ENCODE results near the gene RASSF6.
"Not testable (repeated sequence)": the region's sequence is repeated elsewhere in the genome, so short reads cannot be mapped to it uniquely, and the experiment has no call there.

RASSF6 gene

DNA sequence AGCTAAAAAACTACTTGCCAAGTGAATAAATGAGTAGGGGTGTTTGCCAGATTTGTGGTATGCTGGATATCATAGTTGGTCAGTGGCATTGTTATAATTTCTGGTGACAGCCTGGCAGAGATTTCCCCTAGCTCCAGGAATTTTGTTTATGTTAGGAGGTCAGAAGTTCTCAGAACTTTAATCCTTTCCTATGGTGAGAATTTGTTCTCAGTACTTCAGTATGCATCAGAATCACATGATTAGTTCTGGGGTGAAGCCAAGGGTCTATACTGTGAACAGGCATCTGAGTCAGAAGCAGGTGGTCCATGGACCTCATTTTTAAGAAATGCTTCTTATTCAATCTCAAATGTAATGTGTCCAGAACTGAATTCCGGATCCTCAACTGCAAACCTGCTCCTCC lies 10.5 kb downstream of the RASSF6 start:
- no peak for DNase-seq

DNA sequence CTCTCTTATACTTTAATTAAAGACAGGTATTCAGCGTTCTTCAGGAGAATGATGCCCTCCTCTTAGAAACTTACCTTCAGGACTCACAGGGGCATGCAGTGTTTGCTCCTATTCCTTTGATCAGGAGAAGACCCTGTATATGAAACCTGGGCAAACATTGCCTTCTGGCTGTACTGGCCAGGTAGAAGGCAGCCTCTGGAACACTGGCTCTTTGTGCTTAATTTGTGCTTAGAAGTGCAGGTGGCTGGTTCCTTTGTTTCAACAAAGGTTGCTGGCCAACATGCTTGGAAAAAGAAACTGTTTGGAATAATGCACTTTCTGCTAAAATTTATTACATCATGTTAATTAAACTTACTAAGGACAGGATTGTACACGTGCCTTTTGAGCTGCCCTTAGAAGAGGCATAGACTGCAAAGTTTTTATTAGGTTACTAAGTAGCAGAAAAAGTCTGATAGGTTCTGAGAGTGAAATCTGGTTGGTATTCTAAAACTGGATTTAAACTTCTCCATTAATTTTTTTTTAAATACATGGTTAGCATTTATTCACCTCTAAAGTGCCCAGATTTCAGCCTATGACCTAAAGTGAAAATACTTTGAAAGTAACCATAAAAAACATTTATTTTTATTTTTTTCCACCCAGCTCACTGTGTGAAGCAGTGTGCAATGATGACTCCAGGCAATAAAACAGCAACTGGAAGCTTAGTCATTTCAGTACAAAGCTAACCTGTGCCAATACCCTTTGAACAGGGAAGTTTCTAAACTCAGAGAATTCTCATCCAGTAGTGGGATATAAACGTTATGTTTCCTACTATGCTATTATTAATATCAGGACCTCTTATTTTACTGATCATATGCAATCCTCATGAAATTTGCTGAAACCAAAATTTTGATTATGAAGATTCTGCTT lies 11.3 kb downstream of the RASSF6 start:
- no peak for DNase-seq

DNA sequence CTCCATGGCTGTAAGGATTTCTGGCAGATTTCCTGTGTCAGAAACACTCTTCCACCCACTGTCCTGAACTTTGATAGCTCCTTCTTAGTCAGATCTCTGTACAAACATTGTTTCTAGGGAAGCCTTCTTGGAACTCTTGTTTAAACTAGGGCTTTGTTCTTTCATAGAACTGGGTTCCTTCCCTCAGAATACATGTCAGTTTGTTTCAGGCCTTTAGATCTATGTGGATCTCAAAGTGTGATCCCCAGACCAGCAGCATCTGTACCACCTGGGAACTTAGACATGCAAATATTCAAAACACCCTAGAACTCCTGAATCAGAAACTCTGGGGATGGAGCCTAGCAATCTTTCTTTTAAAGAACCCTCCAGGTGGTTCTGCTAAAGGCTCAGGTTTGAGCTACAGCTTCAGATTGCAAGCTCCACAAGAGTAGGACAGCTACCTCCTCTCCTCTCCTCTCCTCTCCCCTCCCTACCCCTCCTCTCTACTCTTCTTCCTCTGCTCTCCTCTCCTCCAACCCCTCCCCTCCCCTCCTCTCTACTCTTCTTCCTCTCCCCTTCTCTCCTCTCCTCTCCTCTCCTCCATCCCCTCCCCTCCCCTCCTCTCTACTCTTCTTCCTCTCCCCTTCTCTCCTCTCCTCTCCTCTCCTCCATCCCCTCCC lies 12.7 kb downstream of the RASSF6 start:
- DNase-seq: no peak

DNA sequence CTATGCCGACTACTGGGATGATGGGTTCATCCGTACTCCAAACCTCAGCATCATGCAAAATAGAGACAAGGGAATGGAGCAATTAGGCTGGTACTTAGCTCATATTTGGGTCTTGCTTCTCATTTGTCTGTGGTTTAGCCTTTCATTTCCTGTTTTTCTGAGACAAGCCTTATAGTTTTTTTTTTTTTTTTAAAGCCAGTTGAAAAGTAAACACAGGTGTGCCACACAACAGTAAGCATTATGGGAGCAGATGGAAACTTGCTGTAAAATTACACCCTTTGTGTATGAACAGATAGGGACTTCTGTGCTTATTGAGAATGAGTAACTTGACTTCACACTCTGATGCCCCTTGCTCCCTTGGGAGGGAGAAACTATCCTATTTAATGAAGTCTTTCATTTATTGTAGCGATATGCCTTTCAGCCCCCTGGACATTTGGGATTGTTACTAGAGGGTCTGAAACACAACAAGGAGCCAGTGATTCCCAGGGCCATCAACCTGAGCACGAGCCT lies 13.7 kb downstream of the RASSF6 start:
- DNase-seq: no peak

DNA sequence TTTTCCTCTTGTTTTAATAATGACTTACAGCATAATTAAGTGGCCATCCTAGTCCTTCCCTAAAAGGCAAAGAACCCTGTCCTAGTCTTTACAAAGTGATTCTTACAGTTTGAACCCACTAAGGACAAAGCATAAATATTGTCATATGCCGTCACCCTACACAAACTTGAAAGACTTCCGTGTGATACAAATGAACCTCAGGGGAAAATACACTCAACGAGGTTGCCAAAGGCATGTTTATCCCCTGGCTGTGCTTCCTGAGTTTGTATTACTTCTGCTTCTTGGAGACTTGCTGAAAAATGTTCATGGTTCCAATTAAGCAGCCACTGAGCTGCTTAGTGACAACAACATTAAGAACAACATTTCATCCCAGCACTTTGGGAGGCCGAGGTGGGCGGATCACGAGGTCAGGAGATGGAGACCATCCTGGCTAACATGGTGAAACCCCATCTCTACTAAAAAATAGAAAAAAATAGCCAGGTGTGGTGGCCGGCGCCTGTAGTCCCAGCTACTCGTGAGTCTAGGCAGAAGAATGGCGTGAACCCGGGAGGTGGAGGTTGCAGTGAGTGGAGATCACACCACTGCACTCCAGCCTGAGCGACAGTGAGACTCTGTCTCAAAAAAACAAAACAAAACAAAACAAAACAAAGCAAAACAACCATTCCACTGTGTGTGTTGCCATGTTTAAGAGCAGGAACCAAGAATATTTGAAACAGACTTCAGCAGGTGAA lies 16.2 kb downstream of the RASSF6 start:
- DNase-seq: no peak

DNA sequence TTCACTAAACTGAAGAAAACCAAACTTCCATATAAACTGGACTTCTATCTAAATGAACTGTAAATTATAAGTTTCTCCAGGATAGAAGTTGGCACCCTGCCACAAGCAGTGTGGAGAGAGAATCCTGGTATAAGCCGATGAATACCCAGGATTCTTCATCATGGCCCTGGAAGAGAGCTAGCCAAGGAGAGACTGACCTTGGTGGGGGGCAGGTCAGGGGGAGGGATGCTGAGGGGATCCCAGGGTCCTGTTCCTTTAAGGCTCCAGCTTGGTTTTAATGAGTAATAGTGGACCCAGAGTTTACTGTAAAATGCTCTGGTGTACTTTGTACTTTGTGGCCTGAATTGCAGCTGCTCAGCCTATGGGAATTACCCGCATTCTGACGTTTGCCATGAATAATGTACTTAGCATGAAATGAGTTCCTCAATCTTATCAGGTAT lies 16.9 kb downstream of the RASSF6 start:
- DNase-seq: no peak

DNA sequence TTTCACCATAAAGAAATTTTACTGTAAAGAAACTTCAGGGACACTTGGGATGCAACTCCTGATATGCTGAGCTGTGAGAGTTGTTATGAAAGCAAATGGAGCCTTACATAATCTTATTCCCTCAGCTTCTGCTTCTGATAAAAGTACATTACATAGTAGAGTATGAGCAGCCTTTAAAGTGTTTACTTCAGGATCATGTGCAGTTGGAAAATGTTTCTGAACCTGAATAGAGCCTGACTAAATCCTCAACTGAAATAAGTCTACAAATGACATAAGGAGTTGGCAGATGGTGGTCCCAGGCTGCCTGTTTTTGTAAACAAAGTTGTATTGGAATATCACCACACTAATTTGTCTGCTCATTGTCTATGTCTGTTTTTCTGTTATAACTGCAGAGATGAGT lies 19.3 kb downstream of the RASSF6 start:
- DNase-seq: no peak

DNA sequence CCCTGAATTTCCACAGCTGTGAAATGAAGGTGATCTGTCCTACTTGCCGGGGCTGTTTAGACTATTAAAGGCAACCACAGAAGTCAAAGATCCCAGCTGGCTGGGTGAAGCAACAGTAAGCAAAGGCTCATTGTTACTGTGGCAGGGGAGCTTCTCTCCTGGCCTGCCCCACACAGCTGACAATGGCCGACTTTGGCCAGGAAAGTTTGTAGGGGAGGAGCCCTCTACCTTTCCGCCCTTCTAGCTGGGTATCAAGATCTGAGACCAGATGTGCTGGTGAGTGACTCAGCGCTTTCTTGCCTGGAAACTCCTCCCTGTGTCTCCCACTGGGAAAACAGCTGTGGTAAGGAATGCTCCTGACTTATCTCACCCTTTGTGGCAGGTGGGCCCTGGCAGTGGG lies 21.1 kb downstream of the RASSF6 start:
- DNase-seq: no peak

DNA sequence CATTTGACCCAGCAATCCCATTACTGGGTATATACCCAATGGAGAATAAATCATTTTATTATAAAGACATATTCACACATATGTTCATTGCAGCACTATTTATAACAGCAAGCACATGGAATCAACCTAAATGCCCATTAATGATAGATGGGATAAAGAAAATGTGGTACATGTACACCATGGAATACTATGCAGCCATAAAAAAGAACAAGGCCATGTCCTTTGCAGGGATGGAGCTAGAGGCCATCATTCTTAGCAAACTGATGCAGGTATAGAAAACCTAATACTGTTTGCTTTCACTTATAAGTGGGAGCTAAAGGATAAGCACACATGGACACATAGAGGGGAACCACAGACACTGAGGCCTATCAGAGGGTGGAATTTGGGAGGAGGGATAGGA lies 22.6 kb downstream of the RASSF6 start:
- no peak for DNase-seq

DNA sequence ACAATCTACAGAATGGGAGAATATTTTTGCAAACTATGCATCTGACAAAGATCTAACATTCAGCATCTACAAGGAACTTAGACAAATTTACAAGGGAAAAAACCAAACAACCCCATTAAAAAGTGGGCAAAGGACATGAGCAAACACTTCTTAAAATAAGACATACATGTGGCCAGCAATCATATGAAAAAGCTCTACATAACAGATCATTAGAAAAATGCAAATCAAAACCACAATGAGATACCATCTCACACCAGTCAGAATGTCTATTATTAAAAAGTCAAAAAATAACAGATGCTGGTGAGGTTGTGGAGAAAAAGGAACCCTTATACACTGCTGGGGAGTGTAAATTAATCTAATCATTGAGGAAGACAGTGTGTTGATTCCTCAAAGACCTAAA lies 23.1 kb downstream of the RASSF6 start:
- not testable (repeated sequence) for DNase-seq

DNA sequence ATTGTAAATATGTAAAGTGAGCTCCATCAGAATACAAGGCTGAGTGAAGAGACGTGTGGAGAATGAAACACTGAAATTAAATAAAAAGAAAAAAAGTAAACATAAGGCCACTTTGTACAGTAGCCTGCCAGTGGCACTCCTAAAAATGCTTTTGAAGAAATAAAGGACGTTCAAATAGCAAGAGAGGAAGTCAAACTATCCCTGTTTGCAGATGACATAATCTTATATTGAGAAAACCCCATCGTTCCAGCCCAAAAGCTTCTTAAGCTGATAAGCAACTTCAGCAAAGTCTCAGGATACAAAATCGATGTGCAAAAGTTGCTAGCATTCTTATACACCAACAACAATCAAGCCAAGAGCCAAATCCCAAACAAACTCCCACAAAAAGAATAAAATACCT lies 24.2 kb downstream of the RASSF6 start:
- DNase-seq: no peak

DNA sequence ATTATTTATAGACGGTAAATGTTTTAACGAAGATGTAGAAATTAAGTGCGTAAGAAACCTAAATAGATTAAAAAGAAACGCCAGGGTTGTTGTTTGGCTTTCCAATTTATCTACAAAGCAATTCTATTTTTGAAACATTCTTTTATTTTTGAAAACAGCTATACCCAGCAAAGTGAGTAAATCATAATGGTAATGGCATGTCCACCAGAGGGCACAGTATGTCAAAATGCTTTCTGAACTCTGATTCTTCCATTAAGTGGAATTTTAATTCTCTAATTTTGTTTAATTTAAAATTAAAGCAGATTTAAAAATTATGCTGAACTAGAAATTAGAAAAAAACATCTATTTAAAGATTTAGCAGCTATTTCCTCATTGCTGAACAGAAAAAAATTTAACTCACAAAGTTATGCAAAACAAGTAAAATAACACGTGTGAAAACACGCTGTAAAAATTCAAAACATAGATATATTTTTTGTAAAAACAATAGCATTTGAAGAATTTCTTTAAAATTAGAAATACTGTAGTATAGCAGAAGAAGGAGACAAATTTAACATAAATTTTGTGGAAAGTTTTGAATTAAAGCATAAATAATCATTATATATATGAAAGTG lies 26.5 kb downstream of the RASSF6 start:
- no peak for DNase-seq

DNA sequence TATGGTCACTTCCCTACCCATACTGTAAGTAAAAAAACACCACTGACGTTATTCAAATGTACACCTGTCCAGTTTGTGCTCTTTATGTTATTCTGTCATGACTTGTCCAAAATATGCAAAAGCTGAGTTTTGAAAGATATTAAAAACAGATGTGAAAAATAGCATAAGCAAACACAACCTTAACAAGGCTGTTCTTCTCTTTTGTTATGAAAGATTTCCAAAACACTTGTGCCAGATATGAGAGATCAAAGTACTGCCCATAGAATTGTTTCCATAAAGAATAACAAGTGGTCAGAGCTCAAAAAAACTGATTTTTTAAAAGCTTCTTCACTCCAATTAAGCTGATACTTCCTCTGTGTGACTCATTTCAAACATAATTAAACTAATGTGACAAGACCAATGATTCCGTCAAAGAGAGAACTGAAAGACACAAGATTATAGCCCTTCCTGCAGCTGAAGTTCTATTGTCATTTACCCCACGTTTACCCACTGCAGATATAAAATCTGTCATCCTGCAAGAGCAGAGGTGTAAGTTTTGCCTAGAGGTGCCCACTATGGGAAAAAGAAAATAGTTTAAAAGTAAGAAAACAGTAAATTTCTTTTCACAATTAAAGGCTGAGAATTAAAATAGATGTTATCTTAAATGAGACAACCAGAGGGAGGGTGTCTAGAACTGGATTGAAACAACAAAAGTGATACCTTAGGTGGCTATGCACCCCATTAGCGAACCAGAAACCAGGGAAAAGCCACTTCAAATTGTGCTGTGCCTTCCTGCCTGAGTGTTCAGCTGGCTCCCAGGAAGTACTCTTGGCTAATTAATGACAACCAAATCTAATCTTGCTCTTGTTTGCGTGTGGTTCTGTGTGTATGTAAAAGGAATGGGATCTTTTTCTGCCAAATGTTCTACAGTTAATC lies 30.1 kb downstream of the RASSF6 start:
- DNase-seq: no peak

DNA sequence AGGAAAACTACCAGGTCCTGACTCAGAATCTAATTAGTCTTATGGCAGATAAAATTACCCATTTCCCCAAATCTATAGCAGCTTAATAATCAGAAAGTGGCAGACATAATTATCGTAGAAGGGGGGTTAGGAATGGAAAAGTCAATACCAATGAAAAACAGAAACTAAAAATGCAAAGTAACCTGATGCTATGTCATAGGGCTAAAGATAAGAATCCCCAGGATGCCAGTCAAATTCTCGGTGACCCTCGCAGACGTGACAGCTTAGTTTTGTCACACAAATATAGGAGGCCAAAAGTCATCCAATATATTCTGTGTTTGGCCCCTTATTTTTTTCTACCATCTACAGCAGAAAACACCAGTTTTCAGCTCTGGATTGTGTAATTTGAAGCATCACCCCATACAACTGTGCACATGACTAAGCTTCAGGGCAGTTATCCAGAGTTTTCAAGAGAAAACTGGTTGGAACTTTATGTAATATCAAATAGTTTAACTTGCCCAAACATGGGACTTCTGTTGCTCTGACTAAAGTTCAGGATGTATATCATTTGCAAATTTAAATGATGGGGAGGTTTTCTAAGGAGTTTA lies 30.9 kb downstream of the RASSF6 start:
- no peak for DNase-seq

DNA sequence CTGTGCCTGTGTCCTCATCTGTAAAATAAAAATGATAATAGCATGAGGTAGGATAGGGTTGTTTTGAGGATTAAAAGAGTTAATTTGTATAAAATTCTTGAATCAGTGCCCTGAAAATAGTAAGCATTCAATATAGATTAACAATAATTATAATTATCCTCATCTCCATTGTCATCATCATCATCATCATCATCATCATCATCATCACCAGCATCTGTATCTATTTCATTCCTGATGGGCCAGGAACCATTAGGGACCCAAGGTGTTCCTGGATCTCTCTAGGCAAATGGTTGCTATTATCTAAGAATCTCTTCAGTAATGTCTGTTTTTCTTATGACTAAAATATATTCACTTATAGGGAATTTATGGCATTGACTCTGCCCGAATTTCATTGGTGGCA lies 31.6 kb downstream of the RASSF6 start:
- DNase-seq: no peak

DNA sequence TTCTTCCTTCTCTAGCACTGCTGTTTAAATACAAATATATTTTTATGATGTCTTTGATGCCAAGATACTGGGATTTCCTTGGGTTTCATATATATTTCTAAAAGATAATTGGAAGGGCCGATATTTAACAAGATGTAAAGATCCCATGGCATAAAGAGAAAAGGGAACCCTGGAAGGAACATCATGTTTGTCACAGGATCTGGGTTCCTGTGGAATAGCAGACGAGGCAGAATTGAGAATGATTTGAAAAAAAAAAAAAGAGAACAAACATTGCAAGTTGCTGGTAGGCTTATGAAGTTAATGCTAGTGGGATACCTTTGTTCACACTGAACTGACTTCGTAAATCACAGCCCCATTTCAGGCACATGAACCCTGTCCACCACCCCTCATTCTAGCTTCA lies 33.6 kb downstream of the RASSF6 start:
- no peak for DNase-seq

DNA sequence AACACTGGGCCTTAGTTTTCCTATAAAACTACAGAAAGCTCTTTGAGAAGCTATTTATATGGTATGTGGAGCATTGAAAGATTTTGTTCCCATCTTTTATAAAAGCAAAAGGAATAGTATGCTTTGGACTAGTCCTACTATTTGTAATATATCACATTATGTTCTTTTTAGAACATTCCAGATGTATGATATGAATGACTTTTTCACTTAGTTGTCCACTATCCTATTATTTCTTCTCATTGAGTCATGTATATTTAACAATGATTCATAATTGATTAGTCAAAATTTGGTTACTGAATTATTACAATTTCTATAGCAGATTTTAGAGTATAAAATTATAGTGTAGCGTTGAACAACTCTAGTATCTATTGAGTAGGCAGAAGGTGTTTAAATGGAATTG lies 34.2 kb downstream of the RASSF6 start:
- no peak for DNase-seq

DNA sequence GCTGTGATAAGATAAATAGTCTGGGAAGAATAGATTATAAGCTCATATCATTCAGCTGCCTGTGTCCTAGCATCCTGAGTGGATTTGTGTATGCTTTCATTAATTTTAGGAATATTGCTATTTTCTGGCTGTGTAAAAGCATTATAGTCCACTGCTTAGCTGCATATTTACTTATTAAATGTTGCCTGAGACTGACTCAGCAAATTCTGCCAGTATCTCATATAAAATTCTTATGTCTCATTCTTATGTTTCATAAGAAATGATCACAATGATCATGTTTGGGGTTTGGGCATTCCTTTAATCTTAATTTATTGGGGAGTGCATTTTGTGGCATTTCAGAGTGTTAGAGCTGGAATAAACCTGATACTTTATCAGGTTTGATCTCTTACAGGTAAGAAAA lies 34.9 kb downstream of the RASSF6 start:
- no peak for DNase-seq

DNA sequence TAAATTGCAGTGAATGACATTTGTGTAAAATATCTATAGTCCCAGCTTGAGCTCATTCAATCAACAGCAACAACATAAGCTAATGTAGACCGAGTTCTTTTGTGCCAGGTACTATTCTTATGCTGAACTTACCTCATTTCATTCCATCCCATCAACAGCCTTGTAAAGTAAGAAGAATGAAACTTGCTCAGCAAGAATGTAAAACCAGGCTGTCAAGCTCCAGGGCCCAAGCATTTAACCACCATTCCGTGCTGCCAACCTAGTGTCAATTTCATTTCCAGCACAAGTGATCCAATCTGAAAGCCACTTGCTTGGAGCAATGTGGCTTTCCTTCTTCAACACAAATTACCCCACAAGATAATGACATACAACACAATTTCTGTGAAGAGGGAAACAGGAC lies 36.6 kb downstream of the RASSF6 start:
- no peak for DNase-seq

DNA sequence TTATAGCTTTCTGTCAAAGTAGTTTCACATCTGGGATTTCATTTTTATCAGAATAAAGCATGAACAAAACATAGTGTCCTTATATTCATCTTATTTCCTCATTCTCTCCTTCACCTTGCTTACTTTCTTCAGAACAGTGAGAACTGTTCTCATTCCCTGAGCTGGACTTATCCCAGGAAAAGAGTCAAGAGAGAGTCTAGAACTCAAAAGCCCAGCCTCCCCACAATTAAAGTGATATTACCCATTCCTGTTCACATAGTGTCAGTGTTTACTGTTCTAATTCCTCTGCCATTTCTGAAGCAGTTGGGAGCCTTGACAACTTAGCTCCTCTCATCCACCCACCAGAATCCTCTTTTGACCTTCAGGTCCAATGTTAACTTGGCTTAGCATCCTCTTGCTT lies 42.9 kb downstream of the RASSF6 start:
- DNase-seq: no peak

DNA sequence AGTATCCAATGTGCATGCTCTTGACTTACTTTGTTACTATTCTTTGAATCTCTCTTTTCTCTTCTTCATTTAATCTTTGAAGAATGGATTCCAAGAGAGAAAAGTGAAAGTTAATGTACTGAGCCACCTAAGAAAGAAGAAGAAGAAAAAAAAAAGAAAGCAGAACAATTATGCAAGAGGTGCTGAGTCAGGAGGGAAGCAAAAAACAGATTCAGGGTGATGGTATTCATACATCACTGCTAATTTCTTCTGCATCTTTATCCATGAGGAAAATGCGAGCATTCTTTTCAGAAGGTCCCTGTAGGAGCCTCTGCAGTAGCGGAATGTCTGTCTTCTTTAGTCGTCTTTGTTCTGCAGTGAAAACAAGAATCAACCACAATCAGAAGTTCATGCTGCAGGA lies 43.9 kb downstream of the RASSF6 start:
- DNase-seq: no peak

DNA sequence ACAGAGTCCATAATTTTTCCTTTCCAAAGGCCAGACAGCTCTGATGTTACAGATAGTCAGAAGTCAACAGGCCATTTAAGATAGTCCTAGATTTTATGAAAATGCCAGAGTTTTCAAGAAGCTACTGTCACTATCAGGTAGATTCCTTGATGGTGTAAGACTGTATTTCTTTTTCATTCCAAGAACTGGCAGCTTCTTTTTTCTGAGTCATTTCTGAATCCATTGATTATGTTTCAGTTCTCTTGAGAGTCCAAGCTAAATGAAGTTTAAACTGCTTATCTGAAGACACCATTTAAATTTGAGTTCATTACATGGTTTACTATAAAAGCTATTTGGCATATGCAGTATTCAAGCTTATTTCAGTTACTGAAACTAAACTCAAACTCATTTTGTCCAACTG lies 44.6 kb downstream of the RASSF6 start:
- DNase-seq: no peak
